ENCODE results near the gene TSPAN10.

DNA sequence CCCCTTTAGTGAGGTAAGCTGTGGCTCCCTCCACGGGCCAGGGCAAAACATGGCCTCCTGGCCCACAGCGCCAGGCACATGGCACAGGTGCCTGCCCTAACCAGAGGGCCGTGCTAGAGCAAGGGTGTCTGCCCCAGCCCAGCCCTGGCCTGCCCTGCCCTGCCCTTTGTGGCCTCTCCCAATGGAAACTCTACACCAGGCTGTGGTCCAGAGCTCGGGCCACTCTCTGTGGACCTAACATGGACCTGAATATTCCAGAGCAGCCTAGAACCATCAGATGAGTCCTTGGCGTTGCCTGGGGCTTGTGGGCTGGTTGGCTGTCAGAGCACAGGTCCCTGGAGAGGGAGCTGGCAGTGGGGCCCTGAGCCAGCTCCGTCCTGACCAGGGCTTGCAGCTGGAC, 58.2 kb downstream of the TSPAN10 start:
- TF ChIP-seq GABPB1 (CRISPR knock-in tag; IDR thresholded peaks at IDR 0.05) = no peak
- no peak for TF ChIP-seq CTCF (IDR thresholded peaks at IDR 0.05 in 2 of 3, conservative IDR thresholded peaks at IDR 0.05 in 1 of 3; ENCODE audit: insufficient read depth in 2 of 3, low read depth in 1 of 3, low read length in 3 of 3)
- no peak for TF ChIP-seq POLR2A (conservative IDR thresholded peaks at IDR 0.05)
- TF ChIP-seq SMC3 (conservative IDR thresholded peaks at IDR 0.05; ENCODE audit: insufficient read depth, low read depth, low read length) = no peak
- TF ChIP-seq ZNF780A (CRISPR knock-in tag; IDR thresholded peaks at IDR 0.05) = no peak
- TF ChIP-seq KAT7 (CRISPR knock-in tag; IDR thresholded peaks at IDR 0.05; ENCODE audit: borderline replicate concordance) = no peak
- TF ChIP-seq HNRNPK (IDR thresholded peaks at IDR 0.05; ENCODE audit: low read depth, low read length, poor library complexity, severe bottlenecking) = no peak
- TF ChIP-seq GATAD2B (IDR thresholded peaks at IDR 0.05; ENCODE audit: borderline replicate concordance) = no peak
- TF ChIP-seq ZNF507 (tag; conservative IDR thresholded peaks at IDR 0.05) = no peak
- TF ChIP-seq REST (IDR thresholded peaks at IDR 0.05; ENCODE audit: borderline replicate concordance) = no peak
- no peak for TF ChIP-seq REST (CRISPR knock-in tag; IDR thresholded peaks at IDR 0.05; ENCODE audit: low read depth)
- TF ChIP-seq HCFC1 (IDR thresholded peaks at IDR 0.05; ENCODE audit: low read depth, low read length) = no peak
- no peak for TF ChIP-seq NRF1 (conservative IDR thresholded peaks at IDR 0.05 in 1 of 2, IDR thresholded peaks at IDR 0.05 in 1 of 2)
- no peak for TF ChIP-seq ZBTB1 (CRISPR knock-in tag; IDR thresholded peaks at IDR 0.05; ENCODE audit: borderline replicate concordance, low read depth)
- no peak for TF ChIP-seq HDAC1 (IDR thresholded peaks at IDR 0.05)
